ENCODE results near the gene PZP. TPM values are rescaled to one million over a fixed set of nuclear protein-coding genes. Genes with fewer than 3 reads are reported as not detected.

Gene PZP
- total and polyA plus RNA-seq, 9 of the 15 experiments (the other 6 are each of a cell fraction or from before 2014, with no cell fraction given) = 0.01 TPM; not detected in 8

DNA sequence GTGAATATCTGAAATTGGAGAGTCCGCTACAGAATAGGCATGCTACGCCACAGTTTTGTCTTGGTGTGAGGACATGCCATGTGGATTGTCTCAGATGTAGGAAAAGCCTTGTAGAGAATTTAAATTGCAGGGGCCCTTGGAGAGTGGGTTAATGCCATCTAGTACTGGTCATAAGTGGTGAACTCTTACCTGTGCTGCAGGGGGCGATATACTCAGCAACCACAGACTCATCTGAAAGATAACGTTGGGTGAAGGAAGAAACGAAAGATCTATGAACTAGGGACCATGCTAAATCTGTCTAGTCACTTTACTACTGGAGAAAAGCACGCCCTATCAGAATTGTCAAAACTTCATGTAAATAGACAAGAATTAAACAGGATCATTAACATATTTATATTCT, 58.8 kb downstream of the PZP start:
- intact Hi-C loops (cut with micrococcal nuclease) = no loop called here
- no peak for FAIRE-seq
- no peaks in the 10 kb centered on the region for H3K27me3 ChIP-seq (ENCODE audit: control insufficient read depth in 2 of 2, insufficient read depth in 2 of 2, low read length in 2 of 2)
- H4K20me1 ChIP-seq (replicated peaks; ENCODE audit: control insufficient read depth, insufficient read depth, low read length) = no peaks in the 10 kb centered on the region
- H3K4me1 ChIP-seq (replicated peaks in 1 of 2; ENCODE audit: control insufficient read depth in 2 of 2, insufficient read depth in 2 of 2, low read length in 2 of 2) = no peaks in the 10 kb centered on the region
- ChIA-PET POLR2A (no interaction called here), CTCF (ENCODE audit: low intra/inter-chr PET ratio) (no interaction called here)
- H3K27ac ChIP-seq (ENCODE audit: extremely low read depth, low read depth, low read length) = no peak overlapping the region
- H3K4me2 ChIP-seq (ENCODE audit: insufficient read depth, low read length) = no peak overlapping the region
- TF ChIP-seq XRCC4 (IDR thresholded peaks at IDR 0.05; ENCODE audit: extremely low read depth, insufficient read depth, insufficient read length) (no peak), U2AF1 (optimal IDR thresholded peaks at IDR 0.05; ENCODE audit: low read depth, low read length) (no peak), FOS (IDR thresholded peaks at IDR 0.05; ENCODE audit: extremely low read depth, insufficient read length) (no peak)
- TF ChIP-seq, protein P1, sequence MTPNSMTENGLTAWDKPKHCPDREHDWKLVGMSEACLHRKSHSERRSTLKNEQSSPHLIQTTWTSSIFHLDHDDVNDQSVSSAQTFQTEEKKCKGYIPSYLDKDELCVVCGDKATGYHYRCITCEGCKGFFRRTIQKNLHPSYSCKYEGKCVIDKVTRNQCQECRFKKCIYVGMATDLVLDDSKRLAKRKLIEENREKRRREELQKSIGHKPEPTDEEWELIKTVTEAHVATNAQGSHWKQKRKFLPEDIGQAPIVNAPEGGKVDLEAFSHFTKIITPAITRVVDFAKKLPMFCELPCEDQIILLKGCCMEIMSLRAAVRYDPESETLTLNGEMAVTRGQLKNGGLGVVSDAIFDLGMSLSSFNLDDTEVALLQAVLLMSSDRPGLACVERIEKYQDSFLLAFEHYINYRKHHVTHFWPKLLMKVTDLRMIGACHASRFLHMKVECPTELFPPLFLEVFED (CRISPR knock-in tag; conservative IDR thresholded peaks at IDR 0.05) = no peak
- TF ChIP-seq, protein P2, sequence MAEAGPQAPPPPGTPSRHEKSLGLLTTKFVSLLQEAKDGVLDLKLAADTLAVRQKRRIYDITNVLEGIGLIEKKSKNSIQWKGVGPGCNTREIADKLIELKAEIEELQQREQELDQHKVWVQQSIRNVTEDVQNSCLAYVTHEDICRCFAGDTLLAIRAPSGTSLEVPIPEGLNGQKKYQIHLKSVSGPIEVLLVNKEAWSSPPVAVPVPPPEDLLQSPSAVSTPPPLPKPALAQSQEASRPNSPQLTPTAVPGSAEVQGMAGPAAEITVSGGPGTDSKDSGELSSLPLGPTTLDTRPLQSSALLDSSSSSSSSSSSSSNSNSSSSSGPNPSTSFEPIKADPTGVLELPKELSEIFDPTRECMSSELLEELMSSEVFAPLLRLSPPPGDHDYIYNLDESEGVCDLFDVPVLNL (CRISPR knock-in tag; IDR thresholded peaks at IDR 0.05; ENCODE audit: low read depth) = no peak
- no peak overlapping the region for H2AFZ ChIP-seq (ENCODE audit: low read depth, low read length)
- no peak for ATAC-seq
- DNase-seq (ENCODE audit: extremely low read depth in 1 of 4, low spot score in 3 of 4) = peak in 1 of 4 experiments; percentile 3
- 1% methylated on average over 5 of the region's 6 CpGs for WGBS (ENCODE audit: insufficient coverage, low coverage, missing lambda C conversion rate)
- in situ Hi-C loops (cut with MboI) = no loop called here
- BruUV-seq (replicated peaks) = no TSS peak
- H3K79me2 ChIP-seq (ENCODE audit: control insufficient read depth, insufficient read depth, low read length) = no peaks in the 10 kb centered on the region
- no peaks in the 10 kb centered on the region for H3K36me3 ChIP-seq (ENCODE audit: control insufficient read depth, insufficient read depth, low read length)
- H3K4me3 ChIP-seq = no peak overlapping the region
- no peak overlapping the region for H3K9ac ChIP-seq (ENCODE audit: insufficient read depth in 1 of 2, low read depth in 2 of 2, low read length in 2 of 2)
- no peaks in the 10 kb centered on the region for H3K9me1 ChIP-seq (ENCODE audit: control insufficient read depth, insufficient read depth, low read length)
- H3K9me3 ChIP-seq (replicated peaks; ENCODE audit: control insufficient read depth, insufficient read depth, low read depth, low read length) = no peaks in the 10 kb centered on the region
